H9 (cell line): Measurements from ENCODE around the gene MCOLN3. TPM values are rescaled to one million over a fixed set of nuclear protein-coding genes. Genes with fewer than 3 reads are reported as not detected.

ENCODE experiments used
- DNase-seq: peaks from one replicate; pipeline ENCODE4 v3.0.0-alpha.2; 2017
- H2AFZ ChIP-seq: one replicate; pipeline ENCODE4 v1.6.1; 2013; ENCODE audit warnings: mild to moderate bottlenecking, low read length, control low read depth, moderate library complexity
- H2AK5ac ChIP-seq: 2 replicates; pipeline ENCODE4 v1.6.1; 2013; ENCODE audit warnings: low read length, control low read depth, mixed read lengths; ENCODE audit not compliant: insufficient read length
- H2BK120ac ChIP-seq: one replicate; pipeline ENCODE4 v1.6.1; 2013; ENCODE audit warnings: low read depth, mild to moderate bottlenecking, low read length, control low read depth, inconsistent platforms; ENCODE audit not compliant: poor library complexity, severe bottlenecking
- H2BK12ac ChIP-seq: 2 replicates; pipeline ENCODE4 v1.6.1; 2013; ENCODE audit warnings: low read length, control low read depth, mixed read lengths, low read depth; ENCODE audit not compliant: insufficient read length
- H2BK15ac ChIP-seq: 2 replicates; pipeline ENCODE4 v1.6.1; 2013; ENCODE audit warnings: low read depth, low read length, control low read depth
- H2BK20ac ChIP-seq: one replicate; pipeline ENCODE4 v1.6.1; 2013; ENCODE audit warnings: low read depth, mild to moderate bottlenecking, low read length, control low read depth, inconsistent platforms; ENCODE audit not compliant: poor library complexity, severe bottlenecking
- H2BK5ac ChIP-seq: 2 replicates; pipeline ENCODE4 v1.6.1; 2013; ENCODE audit warnings: low read length, control low read depth, mixed read lengths; ENCODE audit not compliant: insufficient read length
- H3K14ac ChIP-seq: 2 replicates; pipeline ENCODE4 v1.6.1; 2013; ENCODE audit warnings: low read length, control low read depth; ENCODE audit not compliant: insufficient read depth
- H3K18ac ChIP-seq: 2 replicates; pipeline ENCODE4 v1.6.1; 2013; ENCODE audit warnings: low read depth, mild to moderate bottlenecking, mixed read lengths, low read length, control low read depth; ENCODE audit not compliant: insufficient read length
- H3K23ac ChIP-seq: 2 replicates; pipeline ENCODE4 v1.6.1; 2013; ENCODE audit warnings: low read length, control low read depth, mixed read lengths, low read depth; ENCODE audit not compliant: insufficient read length
- H3K23me2 ChIP-seq: 2 replicates; pipeline ENCODE4 v1.6.1; 2013; ENCODE audit warnings: low read depth, mild to moderate bottlenecking, mixed read lengths, low read length, control low read depth; ENCODE audit not compliant: insufficient read length, poor library complexity, severe bottlenecking
- H3K27ac ChIP-seq: 2 replicates; pipeline ENCODE4 v1.5.1; 2013; ENCODE audit warnings: low read length, control low read depth, mixed read lengths, low read depth; ENCODE audit not compliant: insufficient read length
- H3K27me3 ChIP-seq: 2 replicates; pipeline ENCODE4 v1.6.1; 2013; ENCODE audit warnings: low read length, control low read depth, inconsistent platforms; ENCODE audit not compliant: insufficient read depth
- H3K4ac ChIP-seq: 2 replicates; pipeline ENCODE4 v1.6.1; 2013; ENCODE audit warnings: low read depth, mild to moderate bottlenecking, control low read depth, inconsistent platforms, low read length, moderate library complexity
- H3K4me1 ChIP-seq: 2 replicates; pipeline ENCODE4 v1.6.1; 2013; ENCODE audit warnings: low read length, control low read depth, inconsistent platforms; ENCODE audit not compliant: insufficient read depth
- H3K4me2 ChIP-seq: 2 replicates; pipeline ENCODE4 v1.6.1; 2013; ENCODE audit warnings: low read length, control low read depth, mixed read lengths; ENCODE audit not compliant: insufficient read length, insufficient read depth
- H3K56ac ChIP-seq: 2 replicates; pipeline ENCODE4 v1.6.1; 2013; ENCODE audit warnings: low read depth, mild to moderate bottlenecking, mixed read lengths, low read length, control low read depth; ENCODE audit not compliant: insufficient read length
- H3K79me1 ChIP-seq: 2 replicates; pipeline ENCODE4 v1.6.1; 2013; ENCODE audit warnings: low read depth, mild to moderate bottlenecking, moderate library complexity, low read length, control low read depth, inconsistent platforms; ENCODE audit not compliant: insufficient read depth, poor library complexity, severe bottlenecking
- H3K79me2 ChIP-seq: 2 replicates; pipeline ENCODE4 v1.6.1; 2013; ENCODE audit warnings: low read length, control low read depth, inconsistent platforms; ENCODE audit not compliant: insufficient read depth
- H3K9ac ChIP-seq: 2 replicates; pipeline ENCODE4 v1.6.1; 2013; ENCODE audit warnings: low read length, control low read depth, mixed read lengths; ENCODE audit not compliant: insufficient read length; ENCODE audit errors: extremely low read depth
- H3K9me3 ChIP-seq: one replicate; pipeline ENCODE4 v1.6.1; 2013; ENCODE audit warnings: low read depth, low read length, inconsistent platforms; ENCODE audit not compliant: control insufficient read depth
- H3T11ph ChIP-seq: one replicate; pipeline ENCODE4 v1.6.1; 2013; ENCODE audit warnings: mild to moderate bottlenecking, low read length, control low read depth, inconsistent platforms
- H4K20me1 ChIP-seq: one replicate; pipeline ENCODE4 v1.6.1; 2013; ENCODE audit not compliant: control insufficient read depth, insufficient read length, insufficient read depth
- H4K5ac ChIP-seq: 2 replicates; pipeline ENCODE4 v1.6.1; 2013; ENCODE audit warnings: low read depth, mild to moderate bottlenecking, mixed read lengths, low read length, control low read depth; ENCODE audit not compliant: insufficient read length
- H4K8ac ChIP-seq: replicated peaks from 2 replicates; pipeline ENCODE4 v1.6.1; 2013; ENCODE audit warnings: low read length, control low read depth, mixed read lengths, low read depth; ENCODE audit not compliant: insufficient read length
- H4K91ac ChIP-seq: 2 replicates; pipeline ENCODE4 v1.6.1; 2013; ENCODE audit warnings: low read depth, mild to moderate bottlenecking, moderate library complexity, mixed read lengths, low read length, control low read depth; ENCODE audit not compliant: insufficient read length
- H3K27ac Mint-ChIP-seq, 3 experiments: 2 replicates in 2 of 3; 3 replicates in 1 of 3; pipeline ENCODE4 v1.8.0; 2020 to 2021; ENCODE audit warnings: mixed read lengths in 3 of 3, mild to moderate bottlenecking in 1 of 3, moderate library complexity in 1 of 3
- H3K27me3 Mint-ChIP-seq: 2 replicates; pipeline ENCODE4 v1.8.0; 2021; ENCODE audit warnings: low read depth, mild to moderate bottlenecking, moderate library complexity, mixed read lengths
- H3K36me3 Mint-ChIP-seq, 3 experiments: 2 replicates in 2 of 3; 3 replicates in 1 of 3; pipeline ENCODE4 v1.8.0; 2020 to 2021; ENCODE audit warnings: low read depth in 3 of 3, mixed read lengths in 3 of 3; ENCODE audit not compliant: insufficient read depth in 1 of 3
- H3K4me1 Mint-ChIP-seq, 2 experiments: 2 replicates each; pipeline ENCODE4 v1.8.0; 2020; ENCODE audit warnings: mixed read lengths in 2 of 2
- H3K4me3 Mint-ChIP-seq, 2 experiments: 2 replicates in 1 of 2; 3 replicates in 1 of 2; pipeline ENCODE4 v1.8.0; 2020 to 2021; ENCODE audit warnings: mild to moderate bottlenecking in 2 of 2, mixed read lengths in 2 of 2, moderate library complexity in 1 of 2
- H3K9me3 Mint-ChIP-seq, 2 experiments: 2 replicates in 1 of 2; 3 replicates in 1 of 2; pipeline ENCODE4 v1.8.0; 2020; ENCODE audit warnings: mild to moderate bottlenecking in 2 of 2, mixed read lengths in 2 of 2, moderate library complexity in 1 of 2
- WGBS: extraction: QIAGEN DNeasy Blood & Tissue Kit; methylation state at CpG from one replicate; pipeline ENCODE4 v1.1.7; 2013; ENCODE audit warnings: missing lambda C conversion rate, low lambda C conversion rate, mixed read lengths; ENCODE audit not compliant: insufficient read length; ENCODE audit errors: extremely low coverage; 5-methylcytosine and 5-hydroxymethylcytosine counted together
- total RNA-seq: library from RNA; stranded (reverse); gene quantifications from 2 replicates; pipeline ENCODE4 v1.2.1, GENCODE V29; 2021
- TF ChIP-seq, protein P1 (sequence below): fragments of 200-600 bp; sonication (generic); conservative IDR thresholded peaks from 3 replicates; pipeline ENCODE4 v1.8.0; 2021; ENCODE audit warnings: antibody characterized with exemption, mild to moderate bottlenecking

The MCOLN3 gene
- total RNA-seq, 1 experiment from 2014 or later = 10.8 TPM

DNA sequence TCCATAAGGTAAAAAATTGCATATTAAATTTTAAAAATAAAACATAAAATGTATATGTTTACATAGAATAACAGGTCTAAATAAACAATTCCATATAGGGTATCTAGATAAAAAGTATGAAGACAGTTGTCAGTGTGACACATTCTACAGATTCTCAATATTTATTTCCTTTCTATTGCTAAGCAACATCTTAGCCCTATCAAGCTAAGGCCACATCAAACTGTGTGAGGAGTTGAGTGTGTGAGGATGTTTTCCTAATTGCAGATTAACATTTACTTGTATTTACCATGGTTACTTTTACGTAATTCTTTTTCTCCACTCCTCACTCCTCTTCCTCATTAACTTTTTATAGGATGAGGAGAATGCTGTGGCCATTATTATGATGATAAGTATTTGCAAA, 41.9 kb upstream of the MCOLN3 start:
- no peaks in the 10 kb centered on the region for H3K9me3 ChIP-seq

More for the DNA sequence above, 41.9 kb upstream of the MCOLN3 start:
- no peak overlapping the region for H3K9ac ChIP-seq
- H2BK15ac ChIP-seq = no peak overlapping the region
- no peak overlapping the region for H2AK5ac ChIP-seq
- no peak overlapping the region for H4K8ac ChIP-seq
- H3K23me2 ChIP-seq = no peaks in the 10 kb centered on the region
- no peaks in the 10 kb centered on the region for H4K20me1 ChIP-seq
- no peak for DNase-seq
- no peak overlapping the region for H3K56ac ChIP-seq
- H3K23ac ChIP-seq = no peak overlapping the region
- no peak overlapping the region for H3K18ac ChIP-seq
- H3K27ac ChIP-seq = no peak overlapping the region
- H2AFZ ChIP-seq = no peak overlapping the region
- H4K5ac ChIP-seq = no peak overlapping the region
- H4K91ac ChIP-seq = no peak overlapping the region
- H3K9me3 Mint-ChIP-seq = no peaks in the 10 kb centered on the region
- no peaks in the 10 kb centered on the region for H3K27me3 Mint-ChIP-seq
- no peak overlapping the region for H3K27ac Mint-ChIP-seq
- H2BK5ac ChIP-seq = no peak overlapping the region
- H3K4ac ChIP-seq = no peak overlapping the region
- H2BK12ac ChIP-seq = no peak overlapping the region
- H3K27me3 ChIP-seq = no peaks in the 10 kb centered on the region
- no peaks in the 10 kb centered on the region for H3K4me1 ChIP-seq
- no peak overlapping the region for H3T11ph ChIP-seq
- H2BK20ac ChIP-seq = no peak overlapping the region
- no peak overlapping the region for H2BK120ac ChIP-seq
- H3K36me3 Mint-ChIP-seq = no peaks in the 10 kb centered on the region
- no peaks in the 10 kb centered on the region for H3K79me2 ChIP-seq
- TF ChIP-seq, protein P1, sequence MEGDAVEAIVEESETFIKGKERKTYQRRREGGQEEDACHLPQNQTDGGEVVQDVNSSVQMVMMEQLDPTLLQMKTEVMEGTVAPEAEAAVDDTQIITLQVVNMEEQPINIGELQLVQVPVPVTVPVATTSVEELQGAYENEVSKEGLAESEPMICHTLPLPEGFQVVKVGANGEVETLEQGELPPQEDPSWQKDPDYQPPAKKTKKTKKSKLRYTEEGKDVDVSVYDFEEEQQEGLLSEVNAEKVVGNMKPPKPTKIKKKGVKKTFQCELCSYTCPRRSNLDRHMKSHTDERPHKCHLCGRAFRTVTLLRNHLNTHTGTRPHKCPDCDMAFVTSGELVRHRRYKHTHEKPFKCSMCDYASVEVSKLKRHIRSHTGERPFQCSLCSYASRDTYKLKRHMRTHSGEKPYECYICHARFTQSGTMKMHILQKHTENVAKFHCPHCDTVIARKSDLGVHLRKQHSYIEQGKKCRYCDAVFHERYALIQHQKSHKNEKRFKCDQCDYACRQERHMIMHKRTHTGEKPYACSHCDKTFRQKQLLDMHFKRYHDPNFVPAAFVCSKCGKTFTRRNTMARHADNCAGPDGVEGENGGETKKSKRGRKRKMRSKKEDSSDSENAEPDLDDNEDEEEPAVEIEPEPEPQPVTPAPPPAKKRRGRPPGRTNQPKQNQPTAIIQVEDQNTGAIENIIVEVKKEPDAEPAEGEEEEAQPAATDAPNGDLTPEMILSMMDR = no peak
- WGBS = no CpG with 5 or more reads among the region's 1 CpG
- H3K14ac ChIP-seq = no peak overlapping the region
- H3K4me1 Mint-ChIP-seq = peaks cover 5 to 8% of the 10 kb centered on the region in 2 experiments; a peak in 3 of 4 replicates
- H3K79me1 ChIP-seq = no peaks in the 10 kb centered on the region
- H3K4me2 ChIP-seq = no peak overlapping the region
- no peak overlapping the region for H3K4me3 Mint-ChIP-seq
